ENCODE results near the gene CSTPP1. TPM values are rescaled to one million over a fixed set of nuclear protein-coding genes. Genes with fewer than 3 reads are reported as not detected.

Gene CSTPP1
- total RNA-seq, 1 donor from 2014 or later, result 6.6 TPM

- no peak for FAIRE-seq
Measured at GRCh38 chr11:46898396-46899095, 38.0 kb upstream of the CSTPP1 start.

GRCh38 chr11:46899501-46900025, 37.0 kb upstream of the CSTPP1 start:
- Histone ChIP-seq H3K36me3 (ENCODE audit: control insufficient read depth, insufficient read depth, low read length) (no peaks in the 10 kb centered on the region), H3K27me3 (ENCODE audit: control insufficient read depth, insufficient read depth, low read length) (no peaks in the 10 kb centered on the region), H3K4me3 (ENCODE audit: low read depth, low read length) (no peak overlapping the region)
- no peak for TF ChIP-seq CTCF (IDR thresholded peaks at IDR 0.05; ENCODE audit: insufficient read depth, low read length, severe bottlenecking)
- no peak for FAIRE-seq
- no peak for DNase-seq (ENCODE audit: low read depth)

More at GRCh38 chr11:46898396-46899095, 38.0 kb upstream of the CSTPP1 start:
- Histone ChIP-seq H3K4me3 (ENCODE audit: low read depth, low read length) (no peak overlapping the region), H3K27me3 (ENCODE audit: control insufficient read depth, insufficient read depth, low read length) (no peaks in the 10 kb centered on the region), H3K36me3 (ENCODE audit: control insufficient read depth, insufficient read depth, low read length) (no peaks in the 10 kb centered on the region)
- no peak for TF ChIP-seq CTCF (IDR thresholded peaks at IDR 0.05; ENCODE audit: insufficient read depth, low read length, severe bottlenecking)
- DNase-seq (ENCODE audit: low read depth), result peak; percentile 60

GRCh38 chr11:46900091-46900746, 36.3 kb upstream of the CSTPP1 start:
- FAIRE-seq, result no peak
- no peaks in the 10 kb centered on the region for H3K27me3 ChIP-seq (ENCODE audit: control insufficient read depth, insufficient read depth, low read length)
- H3K36me3 ChIP-seq (ENCODE audit: control insufficient read depth, insufficient read depth, low read length), result no peaks in the 10 kb centered on the region
- no peak for TF ChIP-seq CTCF (IDR thresholded peaks at IDR 0.05; ENCODE audit: insufficient read depth, low read length, severe bottlenecking)
- peak; percentile 69 for DNase-seq (ENCODE audit: low read depth)
- H3K4me3 ChIP-seq (ENCODE audit: low read depth, low read length), result no peak overlapping the region

GRCh38 chr11:46901156-46901555, 35.4 kb upstream of the CSTPP1 start:
- DNase-seq (ENCODE audit: low read depth) (peak; percentile 55), FAIRE-seq (no peak)
- Histone ChIP-seq H3K36me3 (ENCODE audit: control insufficient read depth, insufficient read depth, low read length) (no peaks in the 10 kb centered on the region), H3K27me3 (ENCODE audit: control insufficient read depth, insufficient read depth, low read length) (no peaks in the 10 kb centered on the region), H3K4me3 (ENCODE audit: low read depth, low read length) (no peak overlapping the region)
- no peak for TF ChIP-seq CTCF (IDR thresholded peaks at IDR 0.05; ENCODE audit: insufficient read depth, low read length, severe bottlenecking)

GRCh38 chr11:46902694-46903093, 33.9 kb upstream of the CSTPP1 start:
- Histone ChIP-seq H3K27me3 (ENCODE audit: control insufficient read depth, insufficient read depth, low read length) (no peaks in the 10 kb centered on the region), H3K4me3 (ENCODE audit: low read depth, low read length) (no peak overlapping the region), H3K36me3 (ENCODE audit: control insufficient read depth, insufficient read depth, low read length) (no peaks in the 10 kb centered on the region)
- no peak for TF ChIP-seq CTCF (IDR thresholded peaks at IDR 0.05; ENCODE audit: insufficient read depth, low read length, severe bottlenecking)
- no peak for DNase-seq (ENCODE audit: low read depth)
- no peak for FAIRE-seq
